ENCODE data around the gene FARSB. TPM values are rescaled to one million over a fixed set of nuclear protein-coding genes. Genes with fewer than 3 reads are reported as not detected.

Gene FARSB
- total and polyA plus RNA-seq, 7 experiments from 2014 or later = 10.5 to 31.8 (median 16.5) TPM

- H3K9me3 Mint-ChIP-seq = no peaks in the 10 kb centered on the region
- H3K4me1 ChIP-seq (ENCODE audit: control insufficient read depth in 2 of 2, insufficient read depth in 2 of 2, low read length in 2 of 2) = peaks cover 18 to 20% of the 10 kb centered on the region in 2 donors
- intact Hi-C loops (cut with micrococcal nuclease) = no loop called here
- peak overlapping the region; percentile 21 to 100 (median 58) for H3K4me3 Mint-ChIP-seq
- H3K27ac ChIP-seq (ENCODE audit: low read depth, low read length) = no peak overlapping the region
- ATAC-seq (no peak), DNase-seq (no peak)
- H3K4me3 ChIP-seq (ENCODE audit: low read length) = no peak overlapping the region
- H3K27ac Mint-ChIP-seq = peak overlapping the region in 4 of 9 donors; percentile 22 to 83 (median 38)
- peaks cover 8 to 20% (median 12%) of the 10 kb centered on the region in 5 donors for H3K36me3 Mint-ChIP-seq
- H3K36me3 ChIP-seq (ENCODE audit: control insufficient read depth in 2 of 3, insufficient read depth in 3 of 3, low read length in 3 of 3) = peaks cover 0 to 13% (median 0%) of the 10 kb centered on the region in 3 experiments
- H3K4me1 Mint-ChIP-seq = peaks cover 39 to 78% (median 60%) of the 10 kb centered on the region in 7 donors
- ChIA-PET POLR2A (no interaction called here), CTCF (interaction anchor here (0.7 kb wide), 1 partner anchor 1918 kb away, joined by 4 read pairs; no protein-coding TSS in a partner anchor)
- no peaks in the 10 kb centered on the region for H3K27me3 ChIP-seq (ENCODE audit: control insufficient read depth in 2 of 2, insufficient read depth in 2 of 2, low read length in 2 of 2)
- H3K27me3 Mint-ChIP-seq = no peaks in the 10 kb centered on the region
- no peaks in the 10 kb centered on the region for H3K9me3 ChIP-seq (ENCODE audit: control insufficient read depth in 2 of 3, low read length in 3 of 3)
Measured at GRCh38 chr2:222652491-222653255, 3.2 kb downstream of the FARSB start.

- DNase-seq (no peak), ATAC-seq (no peak)
- no peaks in the 10 kb centered on the region for H3K27me3 ChIP-seq (ENCODE audit: control insufficient read depth in 2 of 2, insufficient read depth in 2 of 2, low read length in 2 of 2)
- Mint-ChIP-seq H3K4me3 (no peak overlapping the region), H3K27me3 (no peaks in the 10 kb centered on the region), H3K27ac (peak overlapping the region in 3 of 9 donors; percentile 9 to 31 (median 14)), H3K4me1 (peaks cover 36 to 75% (median 58%) of the 10 kb centered on the region in 7 donors), H3K36me3 (peaks cover 8 to 27% (median 14%) of the 10 kb centered on the region in 5 donors), H3K9me3 (no peaks in the 10 kb centered on the region)
- H3K4me1 ChIP-seq (ENCODE audit: control insufficient read depth in 2 of 2, insufficient read depth in 2 of 2, low read length in 2 of 2) = peaks cover 16 to 20% of the 10 kb centered on the region in 2 donors
- H3K36me3 ChIP-seq (ENCODE audit: control insufficient read depth in 2 of 3, insufficient read depth in 3 of 3, low read length in 3 of 3) = peaks cover 0 to 21% (median 0%) of the 10 kb centered on the region in 3 experiments
- no peaks in the 10 kb centered on the region for H3K9me3 ChIP-seq (ENCODE audit: control insufficient read depth in 2 of 3, low read length in 3 of 3)
- intact Hi-C loops (cut with micrococcal nuclease) = no loop called here
- H3K4me3 ChIP-seq (ENCODE audit: low read length) = no peak overlapping the region
- no peak overlapping the region for H3K27ac ChIP-seq (ENCODE audit: low read depth, low read length)
- POLR2A ChIA-PET = no interaction called here
- CTCF ChIA-PET = no interaction called here
Measured at GRCh38 chr2:222651718-222652418, 4.0 kb downstream of the FARSB start.

GRCh38 chr2:222649801-222650200 is 6.1 kb downstream of the FARSB start:
- Mint-ChIP-seq H3K36me3 (peaks cover 19 to 44% (median 22%) of the 10 kb centered on the region in 5 donors), H3K27me3 (no peaks in the 10 kb centered on the region), H3K4me1 (peaks cover 31 to 61% (median 51%) of the 10 kb centered on the region in 7 donors), H3K9me3 (no peaks in the 10 kb centered on the region), H3K4me3 (no peak overlapping the region), H3K27ac (no peak overlapping the region)
- DNase-seq (no peak), ATAC-seq (no peak)
- H3K4me1 ChIP-seq (ENCODE audit: control insufficient read depth in 2 of 2, insufficient read depth in 2 of 2, low read length in 2 of 2) = peaks cover 9% of the 10 kb centered on the region in 2 donors
- peaks cover 0 to 26% (median 0%) of the 10 kb centered on the region in 3 experiments for H3K36me3 ChIP-seq (ENCODE audit: control insufficient read depth in 2 of 3, insufficient read depth in 3 of 3, low read length in 3 of 3)
- H3K27ac ChIP-seq (ENCODE audit: low read depth, low read length) = no peak overlapping the region
- no peak overlapping the region for H3K4me3 ChIP-seq (ENCODE audit: low read length)
- H3K27me3 ChIP-seq (ENCODE audit: control insufficient read depth in 2 of 2, insufficient read depth in 2 of 2, low read length in 2 of 2) = no peaks in the 10 kb centered on the region
- CTCF ChIA-PET = interaction anchor here (0.6 kb wide), 1 partner anchor 50 kb away, joined by 3 read pairs; no protein-coding TSS in a partner anchor
- intact Hi-C loops (cut with micrococcal nuclease) = no loop called here
- POLR2A ChIA-PET = no interaction called here
- no peaks in the 10 kb centered on the region for H3K9me3 ChIP-seq (ENCODE audit: control insufficient read depth in 2 of 3, low read length in 3 of 3)

- H3K36me3 ChIP-seq (ENCODE audit: control insufficient read depth in 2 of 3, insufficient read depth in 3 of 3, low read length in 3 of 3) = peaks cover 0 to 40% (median 0%) of the 10 kb centered on the region in 3 experiments
- intact Hi-C loops (cut with micrococcal nuclease) = no loop called here
- ATAC-seq (no peak), DNase-seq (no peak)
- H3K27me3 Mint-ChIP-seq = no peaks in the 10 kb centered on the region
- ChIA-PET POLR2A (no interaction called here), CTCF (no interaction called here)
- H3K9me3 ChIP-seq (ENCODE audit: control insufficient read depth in 2 of 3, low read length in 3 of 3) = no peaks in the 10 kb centered on the region
- H3K27ac Mint-ChIP-seq = no peak overlapping the region
- no peak overlapping the region for H3K27ac ChIP-seq (ENCODE audit: low read depth, low read length)
- no peak overlapping the region for H3K4me3 Mint-ChIP-seq
- H3K4me1 Mint-ChIP-seq = peaks cover 15 to 34% (median 29%) of the 10 kb centered on the region in 7 donors
- no peaks in the 10 kb centered on the region for H3K27me3 ChIP-seq (ENCODE audit: control insufficient read depth in 2 of 2, insufficient read depth in 2 of 2, low read length in 2 of 2)
- no peak overlapping the region for H3K4me3 ChIP-seq (ENCODE audit: low read length)
- no peaks in the 10 kb centered on the region for H3K4me1 ChIP-seq (ENCODE audit: control insufficient read depth in 2 of 2, insufficient read depth in 2 of 2, low read length in 2 of 2)
- H3K36me3 Mint-ChIP-seq = peaks cover 23 to 68% (median 34%) of the 10 kb centered on the region in 5 donors
- no peaks in the 10 kb centered on the region for H3K9me3 Mint-ChIP-seq
Measured at GRCh38 chr2:222646008-222646407, 9.9 kb downstream of the FARSB start.

GRCh38 chr2:222643134-222643533 is 12.8 kb downstream of the FARSB start:
- H3K4me1 Mint-ChIP-seq = peaks cover 5 to 25% (median 15%) of the 10 kb centered on the region in 7 donors
- H3K9me3 Mint-ChIP-seq = no peaks in the 10 kb centered on the region
- no peak overlapping the region for H3K4me3 Mint-ChIP-seq
- no peaks in the 10 kb centered on the region for H3K27me3 Mint-ChIP-seq
- Histone ChIP-seq H3K36me3 (ENCODE audit: control insufficient read depth in 2 of 3, insufficient read depth in 3 of 3, low read length in 3 of 3) (peaks cover 0 to 53% (median 0%) of the 10 kb centered on the region in 3 experiments), H3K27ac (ENCODE audit: low read depth, low read length) (no peak overlapping the region), H3K4me3 (ENCODE audit: low read length) (no peak overlapping the region), H3K9me3 (ENCODE audit: control insufficient read depth in 2 of 3, low read length in 3 of 3) (no peaks in the 10 kb centered on the region), H3K27me3 (ENCODE audit: control insufficient read depth in 2 of 2, insufficient read depth in 2 of 2, low read length in 2 of 2) (no peaks in the 10 kb centered on the region), H3K4me1 (ENCODE audit: control insufficient read depth in 2 of 2, insufficient read depth in 2 of 2, low read length in 2 of 2) (no peaks in the 10 kb centered on the region)
- POLR2A ChIA-PET = no interaction called here
- peaks cover 18 to 62% (median 37%) of the 10 kb centered on the region in 5 donors for H3K36me3 Mint-ChIP-seq
- CTCF ChIA-PET = no interaction called here
- no peak overlapping the region for H3K27ac Mint-ChIP-seq
- ATAC-seq (no peak), DNase-seq (no peak)
- intact Hi-C loops (cut with micrococcal nuclease) = no loop called here

- peaks cover 23 to 60% (median 49%) of the 10 kb centered on the region in 5 donors for H3K36me3 Mint-ChIP-seq
- ChIA-PET CTCF (no interaction called here), POLR2A (no interaction called here)
- no peak overlapping the region for H3K4me3 Mint-ChIP-seq
- H3K27ac ChIP-seq (ENCODE audit: low read depth, low read length) = no peak overlapping the region
- H3K4me1 Mint-ChIP-seq = peaks cover 4 to 34% (median 15%) of the 10 kb centered on the region in 7 donors
- peaks cover 0 to 2% (median 0%) of the 10 kb centered on the region in 11 donors for H3K9me3 Mint-ChIP-seq
- H3K4me1 ChIP-seq (ENCODE audit: control insufficient read depth in 2 of 2, insufficient read depth in 2 of 2, low read length in 2 of 2) = no peaks in the 10 kb centered on the region
- H3K27ac Mint-ChIP-seq = peak overlapping the region in 2 of 9 donors; percentile 13 to 76
- no peak overlapping the region for H3K4me3 ChIP-seq (ENCODE audit: low read length)
- DNase-seq (no peak), ATAC-seq (no peak)
- no peaks in the 10 kb centered on the region for H3K27me3 Mint-ChIP-seq
- H3K36me3 ChIP-seq (ENCODE audit: control insufficient read depth in 2 of 3, insufficient read depth in 3 of 3, low read length in 3 of 3) = peaks cover 0 to 46% (median 0%) of the 10 kb centered on the region in 3 experiments
- intact Hi-C loops (cut with micrococcal nuclease) = no loop called here
- H3K27me3 ChIP-seq (ENCODE audit: control insufficient read depth in 2 of 2, insufficient read depth in 2 of 2, low read length in 2 of 2) = no peaks in the 10 kb centered on the region
- no peaks in the 10 kb centered on the region for H3K9me3 ChIP-seq (ENCODE audit: control insufficient read depth in 2 of 3, low read length in 3 of 3)
Measured at GRCh38 chr2:222641336-222641735, 14.6 kb downstream of the FARSB start.
